Panc1 (cell line): Measurements from ENCODE around the gene TIE1.

Experiments
- CTCF ChIP-seq: fragments of 450-650 bp; IDR thresholded peaks from 2 replicates; pipeline ENCODE4 v1.5.1; 2017; ENCODE audit warnings: mild to moderate bottlenecking
- POLR2AphosphoS5 ChIP-seq: IDR thresholded peaks from 2 replicates; pipeline ENCODE4 v1.6.1; 2012; ENCODE audit warnings: mild to moderate bottlenecking, low read depth, low read length, moderate library complexity
- REST ChIP-seq, 2 experiments: IDR thresholded peaks; 2 replicates each; pipeline ENCODE4 v1.6.1; 2011 to 2012; ENCODE audit warnings: low read depth in 2 of 2, control low read depth in 1 of 2, low read length in 1 of 2, mild to moderate bottlenecking in 1 of 2, moderate library complexity in 1 of 2; ENCODE audit not compliant: insufficient read depth in 1 of 2
- SIN3A ChIP-seq: IDR thresholded peaks from 2 replicates; pipeline ENCODE4 v1.6.1; 2012; ENCODE audit warnings: low read depth, mild to moderate bottlenecking, low read length, moderate library complexity, borderline replicate concordance; ENCODE audit not compliant: insufficient read depth

GRCh38 chr1:43329995-43330751, 29.4 kb downstream of the TIE1 start:
- TF ChIP-seq CTCF (no peak), POLR2AphosphoS5 (no peak), SIN3A (no peak), REST (IDR thresholded peaks at IDR 0.05; ENCODE audit: insufficient read depth in 1 of 2, low read depth in 2 of 2, low read length in 1 of 2) (no peak)
